ENCODE measurements around the gene FTO. TPM values are rescaled to one million over a fixed set of nuclear protein-coding genes. Genes with fewer than 3 reads are reported as not detected.

The FTO gene
- polyA plus RNA-seq, 3 donors = 15.9 to 37.9 (median 25.5) TPM

DNA sequence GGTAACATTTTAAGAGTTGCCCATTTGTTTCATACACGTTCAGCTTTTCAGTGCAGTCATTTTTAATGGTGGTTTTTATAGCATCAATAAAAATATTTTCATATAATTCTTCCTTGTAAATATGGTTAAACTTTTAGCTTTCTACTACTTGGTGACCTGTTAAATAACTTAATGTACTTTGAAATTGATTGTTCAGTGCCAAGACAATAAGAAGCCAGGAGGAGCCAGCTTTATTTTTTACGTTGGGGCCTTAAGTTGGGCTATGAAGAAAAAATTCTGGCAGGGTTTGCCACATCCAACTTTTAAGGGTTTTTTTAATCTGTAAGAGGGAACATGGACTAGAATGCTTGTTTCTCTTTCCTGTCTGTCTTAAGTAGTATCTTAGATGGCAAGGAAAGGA is 284.2 kb downstream of the FTO start:
- H3K27ac ChIP-seq (ENCODE audit: low read depth, low read length) = no peak overlapping the region
- 63 to 73% (median 69%) methylated on average over 2 of the region's 2 CpGs for WGBS, 3 donors

GRCh38 chr16:53989597-53989996 is 285.6 kb downstream of the FTO start:
- no peak overlapping the region for H3K27ac ChIP-seq (ENCODE audit: low read depth, low read length)
- WGBS, 3 donors = 90 to 97% (median 94%) methylated on average over 3 of the region's 3 CpGs

DNA sequence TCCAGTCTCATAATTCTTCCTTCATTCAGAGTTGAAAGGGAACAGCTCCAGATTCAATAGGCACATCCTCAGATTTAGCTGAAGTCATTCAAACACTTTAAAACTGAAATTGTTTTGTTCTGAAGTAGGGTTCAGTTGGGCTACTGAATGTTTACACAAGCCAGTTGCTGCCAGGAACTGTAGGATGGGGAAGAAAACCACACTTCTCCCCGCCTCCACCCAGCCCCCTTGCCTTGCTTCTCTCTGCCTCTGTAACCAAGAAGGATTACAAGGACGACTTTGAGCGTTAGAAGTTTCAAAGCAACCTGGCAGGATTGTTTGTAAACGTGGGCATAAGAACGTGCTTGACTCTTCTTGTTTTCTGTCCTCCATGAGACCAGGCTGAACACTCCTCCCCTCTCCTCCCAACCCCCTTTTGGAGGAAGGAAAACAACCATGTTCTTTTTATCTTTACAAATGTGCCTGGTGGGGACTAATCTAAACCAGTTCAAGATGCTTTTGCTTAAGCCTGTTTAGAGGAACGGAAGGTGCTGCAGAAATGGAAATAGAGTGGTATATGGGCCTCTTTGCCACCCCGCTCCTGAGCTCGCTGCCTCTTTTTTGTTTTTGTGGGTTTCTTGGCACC is 287.9 kb downstream of the FTO start:
- 42 to 49% (median 44%) methylated on average over 8 of the region's 8 CpGs for WGBS, 3 donors
- no peak overlapping the region for H3K27ac ChIP-seq (ENCODE audit: low read depth, low read length)

- 85 to 94% (median 88%) methylated on average over 6 of the region's 6 CpGs for WGBS, 3 donors
- H3K27ac ChIP-seq (ENCODE audit: low read depth, low read length) = no peak overlapping the region
Observed at GRCh38 chr16:53995378-53995777, 291.4 kb downstream of the FTO start.

DNA sequence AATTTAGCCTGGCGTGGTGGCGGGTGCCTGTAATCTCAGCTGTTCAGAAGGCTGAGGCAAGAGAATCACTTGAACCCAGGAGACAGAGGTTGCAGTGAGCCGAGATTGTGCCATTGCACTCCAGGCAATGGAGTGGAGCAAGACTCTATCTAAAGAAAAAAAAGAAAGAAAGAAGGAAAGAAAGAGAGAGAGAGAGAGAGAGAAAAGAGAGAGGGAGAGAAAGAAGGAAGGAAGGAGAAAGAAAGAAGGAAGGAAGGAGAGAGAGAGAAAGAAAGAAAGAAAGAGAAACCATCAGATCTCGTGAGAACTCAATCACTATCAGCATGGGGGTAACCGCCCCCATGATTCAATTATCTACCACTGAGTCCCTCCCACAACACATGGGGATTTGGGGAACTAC is 293.0 kb downstream of the FTO start:
- no peak overlapping the region for H3K27ac ChIP-seq (ENCODE audit: low read depth, low read length)
- 95 to 98% (median 98%) methylated on average over 5 of the region's 5 CpGs for WGBS, 3 donors

DNA sequence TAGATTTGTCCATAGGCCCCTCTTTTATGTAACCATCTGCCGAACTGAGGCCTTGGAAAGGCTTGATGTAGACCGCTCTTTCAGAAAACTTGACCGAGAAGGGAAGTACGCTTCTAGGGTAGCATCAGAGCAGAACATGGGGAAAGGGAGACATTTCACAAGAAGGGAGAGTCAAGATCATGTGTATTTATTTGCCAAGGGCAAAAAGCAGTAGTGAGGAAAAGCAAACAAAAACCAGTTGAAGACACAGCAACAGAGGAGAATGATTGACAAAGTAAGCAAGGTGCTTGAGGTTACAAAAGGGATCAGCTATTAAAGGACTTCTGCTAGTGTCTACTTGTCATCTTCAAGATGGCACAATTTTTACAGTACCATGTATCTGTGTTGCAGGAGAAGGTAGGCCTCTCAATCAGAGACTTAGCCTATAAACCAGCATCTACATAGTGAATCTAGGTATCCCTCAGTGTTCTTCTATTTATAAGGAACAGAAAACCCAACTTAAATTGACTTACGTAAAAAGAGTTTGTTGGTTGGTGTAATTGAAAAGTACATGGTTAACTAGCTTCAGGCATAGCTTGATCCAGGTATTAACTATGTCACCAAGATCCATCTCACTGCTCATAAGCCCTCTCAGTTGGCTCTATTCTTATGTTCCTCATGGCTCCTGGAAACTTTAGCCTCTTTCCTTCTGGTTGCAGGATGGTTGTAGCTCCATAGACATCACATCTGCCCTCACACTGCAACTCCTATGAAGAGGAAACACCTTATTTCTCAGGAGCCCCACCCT is 294.3 kb downstream of the FTO start:
- 79 to 98% (median 97%) methylated on average over 5 of the region's 5 CpGs for WGBS, 3 donors
- H3K27ac ChIP-seq (ENCODE audit: low read depth, low read length) = no peak overlapping the region

GRCh38 chr16:53998966-53999522 is 295.1 kb downstream of the FTO start:
- H3K27ac ChIP-seq (ENCODE audit: low read depth, low read length) = no peak overlapping the region
- 83 to 89% (median 88%) methylated on average over 5 of the region's 5 CpGs for WGBS, 3 donors

GRCh38 chr16:53999841-54000240 is 295.9 kb downstream of the FTO start:
- WGBS, 3 donors = 77 to 87% (median 84%) methylated on average over 4 of the region's 4 CpGs
- no peak overlapping the region for H3K27ac ChIP-seq (ENCODE audit: low read depth, low read length)

DNA sequence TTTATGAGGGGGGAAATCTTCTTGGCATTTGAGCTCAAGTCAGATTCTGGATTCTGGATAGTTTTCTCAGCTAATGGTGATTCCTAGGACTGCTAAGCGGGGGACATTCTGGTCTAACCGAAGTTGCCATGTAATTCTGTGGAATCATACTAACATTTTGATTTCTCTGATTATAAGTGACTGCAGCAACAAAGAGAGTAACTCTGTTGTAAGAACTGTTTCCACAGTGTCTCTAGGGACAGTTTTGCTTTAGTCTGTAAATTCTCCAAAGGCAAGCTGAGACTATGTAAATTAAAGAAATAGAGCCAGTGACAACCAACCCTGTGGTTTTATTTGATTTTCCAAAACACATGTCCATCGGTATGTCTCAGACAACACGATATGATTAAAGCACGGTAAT is 296.4 kb downstream of the FTO start:
- 87 to 92% (median 88%) methylated on average over 5 of the region's 5 CpGs for whole genome bisulfite sequencing, 3 donors
- no peak overlapping the region for H3K27ac ChIP-seq (ENCODE audit: low read depth, low read length)

DNA sequence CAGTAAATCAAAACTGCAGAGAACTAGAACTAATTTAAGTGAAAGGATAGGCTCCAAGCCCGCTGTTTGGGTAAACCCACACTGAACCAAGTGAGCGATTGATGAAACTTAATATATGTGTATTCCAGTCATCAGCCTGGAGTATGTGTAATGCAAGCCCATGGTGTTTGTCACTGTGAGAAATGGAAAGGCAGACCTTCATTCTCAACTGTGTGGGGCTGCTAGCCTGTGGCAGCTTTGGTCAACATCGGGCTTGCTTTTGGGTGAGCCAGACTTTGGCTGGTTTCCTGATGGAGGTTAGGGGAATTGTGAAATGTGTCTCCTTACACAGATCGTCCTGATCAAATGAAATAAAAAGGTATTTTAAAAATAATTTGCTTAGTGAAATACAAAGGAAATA is 302.7 kb downstream of the FTO start:
- 79 to 95% (median 85%) methylated on average over 4 of the region's 4 CpGs for WGBS, 3 donors
- no peak overlapping the region for H3K27ac ChIP-seq (ENCODE audit: low read depth, low read length)

DNA sequence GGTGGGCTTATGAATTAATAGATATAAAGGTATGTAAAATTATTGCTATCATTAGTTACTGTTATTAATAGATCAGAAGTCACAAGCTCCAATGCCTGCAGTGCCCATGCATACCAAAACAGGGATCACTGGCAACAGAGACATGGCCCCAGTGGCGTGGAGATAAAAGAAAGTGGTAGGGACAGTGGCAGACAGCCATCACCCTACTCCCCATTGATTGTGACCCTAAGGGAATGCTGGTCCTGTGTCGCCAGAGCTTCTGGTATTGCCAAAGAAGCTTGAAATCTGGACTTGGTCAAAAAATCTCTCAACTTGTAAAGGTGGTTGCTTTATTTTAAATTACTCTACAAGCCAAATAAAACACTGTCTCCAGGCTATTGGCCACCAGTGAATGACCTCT is 303.5 kb downstream of the FTO start:
- no peak overlapping the region for H3K27ac ChIP-seq (ENCODE audit: low read depth, low read length)
- whole genome bisulfite sequencing, 3 donors = 81 to 92% (median 88%) methylated on average over 2 of the region's 2 CpGs

DNA sequence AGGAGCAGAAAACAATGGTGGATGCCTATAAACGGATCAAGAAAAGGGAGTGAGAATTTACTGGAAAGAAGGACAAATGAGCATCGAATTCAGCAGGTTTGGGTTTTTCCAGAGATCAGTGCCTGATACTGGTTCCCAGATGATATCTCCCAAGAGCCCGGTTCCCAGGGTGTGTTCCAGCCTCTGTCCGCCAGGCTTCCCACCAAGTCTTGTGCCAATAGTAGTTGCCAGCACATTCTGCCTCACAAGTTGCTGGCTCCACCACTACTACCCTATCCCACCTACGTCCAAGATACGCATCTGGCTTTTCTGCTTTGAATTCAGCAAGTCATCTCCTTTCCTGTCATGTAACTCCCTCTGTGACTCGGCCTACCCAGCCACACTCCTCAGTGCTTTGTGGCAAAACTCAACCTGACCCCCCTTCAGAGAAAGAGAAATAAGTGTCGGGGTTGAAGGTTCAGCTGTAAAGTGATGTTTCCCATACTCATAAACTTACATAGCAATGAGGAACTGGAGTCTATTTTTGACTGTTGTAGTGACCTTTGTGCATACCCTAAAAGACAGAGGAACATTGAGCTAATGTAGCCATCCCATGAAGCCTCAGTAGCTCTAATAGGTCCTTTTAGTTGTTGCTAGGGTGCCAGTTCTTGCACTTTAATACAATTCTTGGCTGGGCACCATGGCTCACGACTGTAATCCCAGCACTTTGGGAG is 305.7 kb downstream of the FTO start:
- 94 to 96% (median 94%) methylated on average over 9 of the region's 9 CpGs for WGBS, 3 donors
- H3K27ac ChIP-seq (ENCODE audit: low read depth, low read length) = no peak overlapping the region

GRCh38 chr16:54015147-54015546 is 311.2 kb downstream of the FTO start:
- 63 to 91% (median 73%) methylated on average over 2 of the region's 2 CpGs for WGBS, 3 donors
- no peak overlapping the region for H3K27ac ChIP-seq (ENCODE audit: low read depth, low read length)

DNA sequence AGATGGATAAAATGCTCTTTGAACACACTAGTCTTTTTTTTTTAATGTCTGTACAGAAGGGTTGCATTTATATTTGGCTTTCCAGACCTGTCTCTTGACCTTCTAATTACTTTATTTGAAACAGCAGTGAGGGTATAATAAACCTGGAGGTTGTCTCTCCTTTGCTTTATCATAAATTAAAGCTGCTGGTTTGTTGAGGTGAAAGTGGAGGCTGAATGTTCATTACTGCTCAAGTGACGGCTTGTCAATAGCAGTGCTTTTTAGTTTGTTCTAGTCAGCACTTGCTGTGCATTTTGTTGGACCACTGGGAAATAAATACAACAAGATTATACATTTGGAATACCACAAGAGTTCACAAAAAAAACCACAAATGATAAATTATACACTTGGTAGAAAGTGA is 318.4 kb downstream of the FTO start:
- 97 to 100% (median 99%) methylated on average over 1 of the region's 1 CpG for WGBS, 3 donors
- no peak overlapping the region for H3K27ac ChIP-seq (ENCODE audit: low read depth, low read length)

DNA sequence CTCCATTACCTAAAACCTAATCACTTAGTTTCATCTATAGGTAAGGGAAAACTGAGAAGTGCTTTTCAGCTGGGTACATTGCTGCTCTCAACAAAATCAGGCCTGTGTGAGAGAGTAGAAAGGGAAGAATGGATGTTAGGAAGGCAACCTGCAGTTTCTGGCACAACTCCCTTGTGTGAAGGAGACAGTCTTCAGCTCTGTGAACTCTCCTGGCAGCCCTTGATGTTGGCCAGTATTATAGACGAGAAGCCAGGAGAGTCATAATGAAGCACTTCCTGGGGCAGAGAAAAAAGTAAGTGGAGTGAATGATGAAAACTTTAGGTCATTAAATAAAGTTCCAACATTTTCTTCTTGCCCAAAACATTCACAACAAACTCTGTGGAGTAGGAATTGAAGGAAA is 322.5 kb downstream of the FTO start:
- no peak overlapping the region for H3K27ac ChIP-seq (ENCODE audit: low read depth, low read length)
- 57 to 72% (median 66%) methylated on average over 1 of the region's 1 CpG for WGBS, 3 donors

DNA sequence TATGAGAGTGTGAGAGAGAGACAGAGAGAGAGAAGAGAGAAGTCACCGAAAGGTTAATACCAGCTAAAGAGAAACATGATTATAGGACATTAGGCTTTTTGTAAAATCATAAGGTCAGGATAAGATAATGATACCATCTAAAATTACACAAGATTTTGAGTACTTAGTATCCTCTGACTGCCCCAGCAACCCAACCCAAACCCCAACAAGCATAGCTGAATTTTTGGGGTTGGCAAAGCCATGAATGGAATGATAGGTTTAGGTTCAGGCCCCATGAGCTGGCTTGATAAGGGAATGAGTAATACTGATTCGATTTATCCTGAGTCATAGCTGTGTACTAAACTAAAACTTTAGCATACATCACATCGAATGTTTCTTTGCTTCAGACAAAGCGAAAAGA is 323.1 kb downstream of the FTO start:
- no peak overlapping the region for H3K27ac ChIP-seq (ENCODE audit: low read depth, low read length)
- WGBS, 3 donors = 87 to 94% (median 87%) methylated on average over 4 of the region's 4 CpGs

GRCh38 chr16:54027558-54027957 is 323.6 kb downstream of the FTO start:
- 79 to 95% (median 84%) methylated on average over 1 of the region's 1 CpG for WGBS, 3 donors
- no peak overlapping the region for H3K27ac ChIP-seq (ENCODE audit: low read depth, low read length)

GRCh38 chr16:54027995-54028394 is 324.0 kb downstream of the FTO start:
- WGBS, 3 donors = 69 to 86% (median 84%) methylated on average over 3 of the region's 3 CpGs
- H3K27ac ChIP-seq (ENCODE audit: low read depth, low read length) = no peak overlapping the region

DNA sequence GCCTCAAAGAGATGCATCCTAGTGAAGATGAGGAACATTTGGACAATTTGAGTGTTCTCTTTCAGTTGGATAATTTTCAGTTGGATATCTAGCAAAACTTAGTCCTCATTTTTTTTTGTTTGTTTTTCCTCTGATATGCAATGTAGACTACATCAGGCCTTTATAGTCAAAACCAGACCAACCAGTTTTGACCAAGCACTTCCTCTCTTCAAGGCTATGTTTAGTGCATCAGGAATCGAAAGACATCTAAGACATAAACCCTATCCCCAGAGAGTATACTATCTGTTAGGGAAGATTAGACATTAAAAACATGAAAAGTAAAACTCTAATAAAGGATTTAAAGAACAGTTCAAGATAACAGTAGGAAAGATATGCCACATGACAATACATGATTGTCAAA is 326.5 kb downstream of the FTO start:
- WGBS, 3 donors = 38 to 85% (median 80%) methylated on average over 1 of the region's 1 CpG
- no peak overlapping the region for H3K27ac ChIP-seq (ENCODE audit: low read depth, low read length)

Data from adipose tissue (tissue), 3 donors.